ENCODE measurements around the gene MAB21L4.
"Not testable (repeated sequence)": the region's sequence is repeated elsewhere in the genome, so short reads cannot be mapped to it uniquely, and the experiment has no call there.

Gene MAB21L4

DNA sequence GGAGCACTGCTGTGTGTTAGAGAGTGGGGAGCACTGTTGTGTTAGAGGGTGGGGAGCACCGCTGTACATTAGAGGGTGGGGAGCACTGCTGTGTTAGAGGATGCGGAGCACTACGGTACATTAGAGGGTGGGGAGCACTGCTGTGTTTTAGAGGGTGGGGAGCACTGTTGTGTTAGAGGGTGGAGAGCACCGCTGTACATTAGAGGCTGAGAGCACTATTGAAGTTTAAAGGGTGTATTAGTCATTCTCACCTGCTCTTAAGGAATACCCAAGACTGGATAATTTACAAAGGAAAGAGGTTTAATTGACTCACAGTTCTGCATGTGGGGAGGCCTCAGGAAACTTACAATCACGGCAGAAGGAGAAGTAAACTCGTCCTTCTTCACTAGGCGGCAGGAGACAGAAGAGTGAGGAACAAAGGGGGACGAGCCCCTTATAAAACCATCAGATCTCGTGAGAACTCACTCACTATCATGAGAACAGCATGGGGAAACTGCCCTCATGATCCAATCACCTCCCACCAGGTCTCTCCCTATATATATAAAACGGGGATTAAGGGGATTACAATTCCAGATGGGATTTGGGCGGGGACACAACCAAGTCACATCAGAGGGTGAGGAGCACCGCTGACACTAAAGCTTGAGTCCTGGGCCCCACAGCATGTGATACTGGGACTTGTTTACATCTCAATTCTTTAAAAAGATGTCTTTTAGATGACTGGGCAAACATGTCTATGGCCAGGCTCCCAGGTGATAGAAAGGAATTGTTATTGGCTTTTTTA lies 46.9 kb downstream of the MAB21L4 start:
- DNase-seq = no peak
- H3K27me3 ChIP-seq (replicated peaks) = no peaks in the 10 kb centered on the region
- in situ Hi-C loops (cut with HindIII; ENCODE audit: low pct_ligation_motif_present, low sequenced_read_pairs) = loop anchor here (25.0 kb wide), 1 partner anchor 238 kb away; no protein-coding TSS in a partner anchor
- no peak overlapping the region for H3K4me3 ChIP-seq (ENCODE audit: low read depth, low read length)
- no peak overlapping the region for H3K27ac ChIP-seq
- H3K36me3 ChIP-seq (replicated peaks) = no peaks in the 10 kb centered on the region
- TF ChIP-seq, protein P1, sequence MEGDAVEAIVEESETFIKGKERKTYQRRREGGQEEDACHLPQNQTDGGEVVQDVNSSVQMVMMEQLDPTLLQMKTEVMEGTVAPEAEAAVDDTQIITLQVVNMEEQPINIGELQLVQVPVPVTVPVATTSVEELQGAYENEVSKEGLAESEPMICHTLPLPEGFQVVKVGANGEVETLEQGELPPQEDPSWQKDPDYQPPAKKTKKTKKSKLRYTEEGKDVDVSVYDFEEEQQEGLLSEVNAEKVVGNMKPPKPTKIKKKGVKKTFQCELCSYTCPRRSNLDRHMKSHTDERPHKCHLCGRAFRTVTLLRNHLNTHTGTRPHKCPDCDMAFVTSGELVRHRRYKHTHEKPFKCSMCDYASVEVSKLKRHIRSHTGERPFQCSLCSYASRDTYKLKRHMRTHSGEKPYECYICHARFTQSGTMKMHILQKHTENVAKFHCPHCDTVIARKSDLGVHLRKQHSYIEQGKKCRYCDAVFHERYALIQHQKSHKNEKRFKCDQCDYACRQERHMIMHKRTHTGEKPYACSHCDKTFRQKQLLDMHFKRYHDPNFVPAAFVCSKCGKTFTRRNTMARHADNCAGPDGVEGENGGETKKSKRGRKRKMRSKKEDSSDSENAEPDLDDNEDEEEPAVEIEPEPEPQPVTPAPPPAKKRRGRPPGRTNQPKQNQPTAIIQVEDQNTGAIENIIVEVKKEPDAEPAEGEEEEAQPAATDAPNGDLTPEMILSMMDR (IDR thresholded peaks at IDR 0.05; ENCODE audit: low read depth, low read length, missing control alignments) = no peak

DNA sequence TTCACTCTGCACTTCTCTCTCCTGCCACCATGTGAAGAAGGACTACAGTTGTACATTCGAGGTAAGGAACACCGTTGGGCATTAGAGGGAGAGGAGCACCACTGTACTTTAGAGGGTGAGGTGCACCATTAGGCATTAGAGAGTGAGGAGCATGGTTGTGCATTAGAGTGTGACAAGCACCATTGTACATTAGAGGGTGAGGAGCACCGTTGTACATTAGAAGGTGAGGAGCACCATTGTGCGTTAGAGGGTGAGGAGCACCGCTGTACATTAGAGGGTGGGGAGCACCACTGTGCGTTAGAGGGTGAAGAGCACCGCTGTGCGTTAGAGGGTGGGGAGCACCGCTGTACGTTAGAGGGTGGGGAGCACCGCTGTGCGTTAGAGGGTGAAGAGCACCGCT lies 48.1 kb downstream of the MAB21L4 start:
- Histone ChIP-seq H3K27ac (no peak overlapping the region), H3K27me3 (replicated peaks) (no peaks in the 10 kb centered on the region), H3K36me3 (replicated peaks) (no peaks in the 10 kb centered on the region), H3K4me3 (ENCODE audit: low read depth, low read length) (no peak overlapping the region)
- TF ChIP-seq, protein P1 (IDR thresholded peaks at IDR 0.05; ENCODE audit: low read depth, low read length, missing control alignments) = no peak
- in situ Hi-C loops (cut with HindIII; ENCODE audit: low pct_ligation_motif_present, low sequenced_read_pairs) = loop anchor here (25.0 kb wide), 1 partner anchor 239 kb away; no protein-coding TSS in a partner anchor
- no peak for DNase-seq

DNA sequence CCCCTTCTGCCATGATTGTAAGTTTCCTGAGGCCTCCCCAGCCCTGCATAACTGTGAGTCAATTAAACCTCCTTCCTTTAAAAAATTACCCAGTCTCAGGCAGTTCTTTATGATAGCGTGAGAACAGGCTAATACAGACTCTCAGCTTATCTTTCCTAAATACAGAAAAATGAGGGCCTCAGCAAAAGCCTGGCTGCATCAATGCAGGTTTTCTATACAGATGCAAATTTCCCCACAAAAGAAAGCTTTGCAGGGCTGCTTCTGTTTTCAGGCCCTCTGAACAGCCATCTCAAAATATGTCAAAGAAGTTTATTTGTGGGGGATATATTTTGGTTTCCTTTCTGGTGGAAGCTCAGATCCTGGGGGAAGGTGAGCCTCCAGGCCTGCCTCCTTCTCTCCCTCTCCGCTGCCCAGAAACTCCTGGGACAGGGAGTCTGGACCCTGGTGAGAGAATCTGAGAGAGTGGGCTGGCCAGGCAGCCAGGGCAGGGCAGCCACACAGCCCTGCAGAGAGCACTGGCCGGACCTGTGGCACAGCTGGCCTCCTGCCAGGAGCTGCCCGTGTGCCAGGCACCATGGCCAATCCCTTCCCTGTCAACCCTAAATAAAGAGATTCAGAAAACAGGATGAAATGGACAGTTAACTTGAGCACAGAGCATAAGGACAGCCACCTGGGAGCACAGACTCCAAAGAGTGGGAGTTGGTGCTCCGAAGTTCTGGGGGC lies 48.9 kb downstream of the MAB21L4 start:
- Histone ChIP-seq H3K27ac (no peak overlapping the region), H3K4me3 (ENCODE audit: low read depth, low read length) (no peak overlapping the region), H3K36me3 (replicated peaks) (no peaks in the 10 kb centered on the region), H3K27me3 (replicated peaks) (no peaks in the 10 kb centered on the region)
- DNase-seq = no peak
- in situ Hi-C loops (cut with HindIII; ENCODE audit: low pct_ligation_motif_present, low sequenced_read_pairs) = loop anchor here (25.0 kb wide), 1 partner anchor 240 kb away; no protein-coding TSS in a partner anchor
- TF ChIP-seq, protein P1 (IDR thresholded peaks at IDR 0.05; ENCODE audit: low read depth, low read length, missing control alignments) = no peak

DNA sequence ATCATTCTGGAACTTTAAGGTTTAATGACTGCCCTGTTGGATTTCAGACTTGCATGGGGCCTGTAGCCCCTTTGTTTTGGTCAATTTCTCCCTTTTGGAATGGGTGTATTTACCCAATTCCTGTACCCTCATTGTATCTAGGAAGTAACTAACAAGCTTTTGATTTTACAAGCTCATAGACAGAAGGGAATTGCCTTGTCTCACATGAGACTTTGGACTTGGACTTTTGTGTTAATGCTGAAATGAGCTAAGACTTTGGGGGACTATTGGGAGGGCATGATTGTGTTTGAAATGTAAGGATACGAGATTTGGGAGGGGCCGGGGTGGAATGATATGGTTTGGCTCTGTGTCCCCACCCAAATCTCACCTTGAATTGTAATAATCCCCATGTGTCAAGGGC lies 49.6 kb downstream of the MAB21L4 start:
- in situ Hi-C loops (cut with HindIII; ENCODE audit: low pct_ligation_motif_present, low sequenced_read_pairs) = loop anchor here (25.0 kb wide), 1 partner anchor 241 kb away; no protein-coding TSS in a partner anchor
- H3K27me3 ChIP-seq (replicated peaks); DNase-seq; H3K4me3 ChIP-seq (ENCODE audit: low read depth, low read length); H3K36me3 ChIP-seq (replicated peaks); H3K27ac ChIP-seq: not testable (repeated sequence)

DNA sequence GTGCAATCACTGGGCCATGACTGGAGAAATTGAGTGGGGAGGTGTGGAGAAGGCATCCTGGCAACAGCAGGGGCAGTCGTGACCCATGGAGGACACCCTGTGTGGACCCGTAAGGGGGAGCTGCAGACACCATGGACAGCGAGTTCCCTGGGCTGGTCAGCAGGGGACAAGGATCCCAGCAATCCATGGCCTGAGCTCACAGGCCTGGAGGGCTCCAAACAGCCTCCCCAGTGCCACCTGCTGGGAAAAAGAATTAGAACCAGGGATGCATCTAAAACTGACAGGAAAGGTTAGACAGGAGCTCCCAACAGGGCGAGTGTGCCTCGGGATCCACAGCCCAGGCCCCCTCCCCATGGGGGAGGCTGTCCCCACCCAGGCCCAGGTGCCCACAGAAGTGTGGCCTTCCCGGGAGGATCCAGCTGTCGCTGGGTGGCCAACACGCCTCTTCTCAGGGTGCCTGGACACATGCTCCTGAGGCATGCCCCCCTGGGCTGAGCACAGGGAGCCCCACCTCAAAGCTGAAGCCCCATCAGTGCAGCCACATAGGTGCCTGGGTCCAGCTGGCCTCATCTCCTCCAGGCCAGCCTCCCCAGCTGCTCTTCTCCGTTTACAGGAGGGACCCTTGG lies 55.4 kb downstream of the MAB21L4 start:
- Histone ChIP-seq H3K4me3 (ENCODE audit: low read depth, low read length) (no peak overlapping the region), H3K36me3 (replicated peaks) (no peaks in the 10 kb centered on the region), H3K27ac (no peak overlapping the region), H3K27me3 (replicated peaks) (peaks cover 8% of the 10 kb centered on the region)
- in situ Hi-C loops (cut with HindIII; ENCODE audit: low pct_ligation_motif_present, low sequenced_read_pairs) = loop anchor here (25.0 kb wide), 1 partner anchor 247 kb away; no protein-coding TSS in a partner anchor
- DNase-seq = peak; percentile 71
- TF ChIP-seq, protein P1 (IDR thresholded peaks at IDR 0.05; ENCODE audit: low read depth, low read length, missing control alignments) = peak; percentile 74
